Brain microvascular endothelial cell (primary cell): ENCODE measurements around the gene GLI2.

ENCODE experiments used
- DNase-seq: peaks from one replicate; pipeline ENCODE4 v3.0.0-alpha.2; 2020
- H3K27ac ChIP-seq: fragments of 250-450 bp; sonication (Bioruptor Pico); 2 replicates; pipeline ENCODE4 v1.5.1; 2020; ENCODE audit warnings: mild to moderate bottlenecking, moderate library complexity
- H3K27me3 ChIP-seq: fragments of 250-450 bp; sonication (Bioruptor Pico); replicated peaks from 2 replicates; pipeline ENCODE4 v1.5.1; 2020; ENCODE audit warnings: mild to moderate bottlenecking
- H3K36me3 ChIP-seq: fragments of 250-450 bp; sonication (Bioruptor Pico); replicated peaks from 2 replicates; pipeline ENCODE4 v1.5.1; 2020; ENCODE audit warnings: mild to moderate bottlenecking
- H3K4me3 ChIP-seq: 2 replicates; pipeline ENCODE4 v1.5.1; 2011; ENCODE audit warnings: low read depth, mild to moderate bottlenecking, control low read depth, low read length, moderate library complexity
- CTCF ChIP-seq: IDR thresholded peaks from 2 replicates; pipeline ENCODE4 v1.5.1; 2011; ENCODE audit warnings: low read depth, mild to moderate bottlenecking, moderate library complexity, low read length, control low read depth, inconsistent platforms; ENCODE audit errors: missing control alignments
- in situ Hi-C: cut with HindIII; loops from 2 replicates; pipeline ENCODE4 v1.10.0; 2017; ENCODE audit warnings: low sequenced_read_pairs, low pct_ligation_motif_present

The GLI2 gene

GRCh38 chr2:120720746-120721375 lies 14.8 kb upstream of the GLI2 start:
- H3K4me3 ChIP-seq = no peak overlapping the region
- no peak for TF ChIP-seq CTCF
- no peaks in the 10 kb centered on the region for H3K27me3 ChIP-seq
- H3K27ac ChIP-seq = no peak overlapping the region
- no peak for DNase-seq
- in situ Hi-C loops = no loop called here
- no peaks in the 10 kb centered on the region for H3K36me3 ChIP-seq

- TF ChIP-seq CTCF = no peak
- Histone ChIP-seq H3K27ac (peak overlapping the region; percentile 80), H3K36me3 (no peaks in the 10 kb centered on the region), H3K27me3 (no peaks in the 10 kb centered on the region), H3K4me3 (no peak overlapping the region)
- no peak for DNase-seq
- in situ Hi-C loops = no loop called here
Observed at GRCh38 chr2:120722246-120722567, 13.5 kb upstream of the GLI2 start.

- peak overlapping the region; percentile 20 for H3K4me3 ChIP-seq
- in situ Hi-C loops = no loop called here
- DNase-seq = peak; percentile 87
- H3K36me3 ChIP-seq = no peaks in the 10 kb centered on the region
- no peak for TF ChIP-seq CTCF
- no peaks in the 10 kb centered on the region for H3K27me3 ChIP-seq
- peak overlapping the region; percentile 80 for H3K27ac ChIP-seq
Observed at GRCh38 chr2:120722568-120723421, 12.9 kb upstream of the GLI2 start.

GRCh38 chr2:120726245-120726644 lies 9.4 kb upstream of the GLI2 start:
- Histone ChIP-seq H3K27ac (no peak overlapping the region), H3K36me3 (no peaks in the 10 kb centered on the region), H3K27me3 (no peaks in the 10 kb centered on the region), H3K4me3 (no peak overlapping the region)
- no peak for TF ChIP-seq CTCF
- in situ Hi-C loops = no loop called here
- no peak for DNase-seq

- TF ChIP-seq CTCF = no peak
- H3K27ac ChIP-seq = peak overlapping the region; percentile 48
- DNase-seq = peak; percentile 73
- no peaks in the 10 kb centered on the region for H3K36me3 ChIP-seq
- H3K4me3 ChIP-seq = no peak overlapping the region
- no peaks in the 10 kb centered on the region for H3K27me3 ChIP-seq
- in situ Hi-C loops = loop anchor here (10.0 kb wide), 1 partner anchor 55 kb away; no protein-coding TSS in a partner anchor
Observed at GRCh38 chr2:120729406-120730399, 6.0 kb upstream of the GLI2 start.
